ENCODE data around the gene TMEM19. TPM values are rescaled to one million over a fixed set of nuclear protein-coding genes. Genes with fewer than 3 reads are reported as not detected.

The TMEM19 gene
- total RNA-seq, 2 donors from 2014 or later: 19.5 to 20.5 TPM

DNA sequence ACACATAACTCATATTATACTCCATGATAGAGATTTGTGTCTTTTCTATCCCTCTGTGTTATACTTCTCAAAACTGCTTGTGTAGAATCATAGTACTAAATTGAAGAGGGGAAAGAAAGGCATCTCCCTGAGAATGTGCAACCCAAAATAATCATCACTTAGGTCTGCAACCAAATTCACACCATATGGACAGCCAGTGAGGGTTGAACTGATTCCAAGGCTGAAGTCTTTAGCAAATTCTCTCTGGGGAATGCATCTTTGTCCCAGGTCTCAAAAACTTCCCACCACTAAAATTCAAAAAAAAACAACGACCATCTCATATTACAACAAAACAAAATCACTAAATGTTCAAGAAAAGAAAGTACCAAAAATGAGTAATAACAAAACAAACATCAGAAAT is 33.2 kb upstream of the TMEM19 start:
- H3K4me3 ChIP-seq: no peak overlapping the region
- H3K36me3 ChIP-seq: peaks cover 13% of the 10 kb centered on the region
- DNase-seq (ENCODE audit: low spot score): no peak
- peaks cover 0 to 7% of the 10 kb centered on the region in 2 donors for H3K9me3 ChIP-seq
- TF ChIP-seq, protein P1, sequence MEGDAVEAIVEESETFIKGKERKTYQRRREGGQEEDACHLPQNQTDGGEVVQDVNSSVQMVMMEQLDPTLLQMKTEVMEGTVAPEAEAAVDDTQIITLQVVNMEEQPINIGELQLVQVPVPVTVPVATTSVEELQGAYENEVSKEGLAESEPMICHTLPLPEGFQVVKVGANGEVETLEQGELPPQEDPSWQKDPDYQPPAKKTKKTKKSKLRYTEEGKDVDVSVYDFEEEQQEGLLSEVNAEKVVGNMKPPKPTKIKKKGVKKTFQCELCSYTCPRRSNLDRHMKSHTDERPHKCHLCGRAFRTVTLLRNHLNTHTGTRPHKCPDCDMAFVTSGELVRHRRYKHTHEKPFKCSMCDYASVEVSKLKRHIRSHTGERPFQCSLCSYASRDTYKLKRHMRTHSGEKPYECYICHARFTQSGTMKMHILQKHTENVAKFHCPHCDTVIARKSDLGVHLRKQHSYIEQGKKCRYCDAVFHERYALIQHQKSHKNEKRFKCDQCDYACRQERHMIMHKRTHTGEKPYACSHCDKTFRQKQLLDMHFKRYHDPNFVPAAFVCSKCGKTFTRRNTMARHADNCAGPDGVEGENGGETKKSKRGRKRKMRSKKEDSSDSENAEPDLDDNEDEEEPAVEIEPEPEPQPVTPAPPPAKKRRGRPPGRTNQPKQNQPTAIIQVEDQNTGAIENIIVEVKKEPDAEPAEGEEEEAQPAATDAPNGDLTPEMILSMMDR (IDR thresholded peaks at IDR 0.05): no peak
- no peaks in the 10 kb centered on the region for H3K27me3 ChIP-seq
- H3K4me1 ChIP-seq: peaks cover 0 to 10% of the 10 kb centered on the region in 2 donors
- no peak overlapping the region for H3K27ac ChIP-seq

DNA sequence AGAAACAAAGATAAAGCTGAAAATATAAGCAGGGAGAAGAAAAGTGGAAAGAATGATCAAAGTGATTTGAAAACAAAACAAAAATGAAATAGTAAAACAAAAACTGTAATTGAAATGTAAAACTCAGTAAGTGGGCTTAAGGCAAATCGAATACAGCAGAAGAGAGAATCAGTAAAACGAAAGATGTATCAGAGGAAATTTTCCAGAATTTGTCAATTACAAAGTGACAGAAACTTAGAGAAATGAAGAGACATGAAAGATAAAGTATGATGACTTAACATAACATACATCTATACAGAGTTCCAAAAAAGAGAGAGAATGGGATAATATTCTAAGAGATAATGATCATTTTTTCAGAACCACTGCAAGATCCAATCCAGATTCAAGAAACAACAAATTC is 32.7 kb upstream of the TMEM19 start:
- Histone ChIP-seq H3K4me1 (peaks cover 0 to 10% of the 10 kb centered on the region in 2 donors), H3K36me3 (peaks cover 17% of the 10 kb centered on the region), H3K27me3 (no peaks in the 10 kb centered on the region), H3K4me3 (no peak overlapping the region), H3K27ac (no peak overlapping the region), H3K9me3 (peaks cover 0 to 7% of the 10 kb centered on the region in 2 donors)
- TF ChIP-seq, protein P1 (IDR thresholded peaks at IDR 0.05): no peak
- no peak for DNase-seq (ENCODE audit: low spot score)

DNA sequence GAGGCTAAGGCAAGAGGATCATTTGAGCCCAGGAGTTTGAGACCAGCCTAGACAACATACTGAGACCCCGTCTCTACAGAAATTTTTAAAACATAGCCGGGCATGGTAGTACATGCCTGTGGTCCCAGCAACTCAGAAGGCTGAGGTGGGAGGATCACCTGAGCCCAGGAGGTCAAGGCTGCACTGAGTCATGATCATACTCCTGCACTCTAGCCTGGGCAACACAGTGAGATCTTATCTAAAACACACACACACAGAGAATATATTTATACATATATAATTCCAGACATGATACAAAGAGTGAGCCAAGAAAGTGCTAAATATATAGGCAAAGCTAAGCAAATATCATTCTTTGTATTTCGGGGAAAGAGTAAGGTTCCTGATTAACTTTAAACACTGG is 31.7 kb upstream of the TMEM19 start:
- peaks cover 0 to 7% of the 10 kb centered on the region in 2 donors for H3K9me3 ChIP-seq
- peaks cover 22% of the 10 kb centered on the region for H3K36me3 ChIP-seq
- H3K27me3 ChIP-seq: no peaks in the 10 kb centered on the region
- TF ChIP-seq, protein P1 (IDR thresholded peaks at IDR 0.05): no peak
- H3K27ac ChIP-seq: no peak overlapping the region
- H3K4me3 ChIP-seq: no peak overlapping the region
- no peak for DNase-seq (ENCODE audit: low spot score)
- H3K4me1 ChIP-seq: peaks cover 0 to 10% of the 10 kb centered on the region in 2 donors

DNA sequence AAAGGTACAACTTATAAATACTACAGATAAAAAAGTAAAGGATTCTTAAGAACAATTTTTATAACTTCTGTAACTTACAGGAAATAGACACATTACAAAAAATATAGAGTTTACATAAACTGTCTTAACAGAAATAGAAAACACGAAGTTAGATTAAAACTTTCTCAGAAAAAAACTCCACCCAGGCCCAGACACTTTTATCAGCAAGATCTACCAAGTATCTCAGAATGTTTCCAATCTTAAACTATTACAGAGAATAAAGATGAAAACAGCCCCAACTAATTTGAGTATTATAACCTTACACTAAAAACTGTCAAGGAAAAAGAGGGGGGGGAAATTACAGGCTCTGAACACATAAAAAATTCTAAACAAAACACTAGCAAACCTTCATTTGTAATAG is 30.4 kb upstream of the TMEM19 start:
- no peak for DNase-seq (ENCODE audit: low spot score)
- H3K27ac ChIP-seq: no peak overlapping the region
- H3K36me3 ChIP-seq: peaks cover 27% of the 10 kb centered on the region
- H3K4me3 ChIP-seq: no peak overlapping the region
- H3K27me3 ChIP-seq: no peaks in the 10 kb centered on the region
- H3K4me1 ChIP-seq: peaks cover 0 to 12% of the 10 kb centered on the region in 2 donors
- peaks cover 0 to 7% of the 10 kb centered on the region in 2 donors for H3K9me3 ChIP-seq
- TF ChIP-seq, protein P1 (IDR thresholded peaks at IDR 0.05): no peak

DNA sequence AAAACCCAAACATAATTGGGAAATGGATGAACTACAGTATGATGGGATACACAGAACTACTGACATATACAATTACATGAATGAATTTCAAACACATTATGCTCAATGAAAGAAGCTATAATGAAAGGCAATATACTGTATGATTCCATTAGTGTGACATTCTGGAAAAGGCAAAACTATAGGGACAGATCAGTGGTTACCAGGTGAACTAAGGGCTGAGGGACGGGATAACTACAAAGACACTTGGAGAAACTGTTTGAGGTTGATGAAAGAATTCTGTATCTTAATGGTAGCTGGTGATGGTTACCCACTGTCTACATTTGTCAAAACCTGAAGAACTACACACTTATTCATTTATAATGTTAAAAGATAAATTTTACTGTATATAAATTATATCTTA is 30.0 kb upstream of the TMEM19 start:
- H3K36me3 ChIP-seq: peaks cover 27% of the 10 kb centered on the region
- H3K4me3 ChIP-seq: no peak overlapping the region
- H3K27ac ChIP-seq: no peak overlapping the region
- H3K27me3 ChIP-seq: no peaks in the 10 kb centered on the region
- H3K4me1 ChIP-seq: peaks cover 0 to 16% of the 10 kb centered on the region in 2 donors
- TF ChIP-seq, protein P1 (IDR thresholded peaks at IDR 0.05): no peak
- DNase-seq (ENCODE audit: low spot score): no peak
- peaks cover 0 to 7% of the 10 kb centered on the region in 2 donors for H3K9me3 ChIP-seq

DNA sequence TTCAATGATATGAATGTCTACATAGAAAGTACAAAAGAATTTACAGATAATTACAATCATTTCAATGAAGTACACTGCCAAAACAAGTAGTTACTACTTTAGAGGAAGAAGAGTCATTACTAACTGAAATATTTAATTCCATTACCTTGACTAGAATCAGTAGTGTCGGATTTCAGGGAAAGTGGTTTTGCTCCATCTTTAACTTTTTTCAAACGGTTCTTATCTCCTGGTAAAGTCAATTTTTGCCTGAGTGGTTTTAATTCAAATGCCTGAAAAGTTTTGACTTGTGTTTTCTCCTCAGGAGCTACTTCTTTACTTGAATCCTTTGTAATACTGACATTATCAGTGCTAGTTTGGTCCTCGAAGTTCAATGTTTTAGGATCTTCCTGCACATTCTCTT is 29.1 kb upstream of the TMEM19 start:
- no peaks in the 10 kb centered on the region for H3K27me3 ChIP-seq
- H3K27ac ChIP-seq: no peak overlapping the region
- peaks cover 0 to 25% of the 10 kb centered on the region in 2 donors for H3K4me1 ChIP-seq
- H3K4me3 ChIP-seq: no peak overlapping the region
- H3K36me3 ChIP-seq: peaks cover 27% of the 10 kb centered on the region
- TF ChIP-seq, protein P1 (IDR thresholded peaks at IDR 0.05): no peak
- DNase-seq (ENCODE audit: low spot score): no peak
- H3K9me3 ChIP-seq: peaks cover 0 to 7% of the 10 kb centered on the region in 2 donors
